Spleen (tissue), 13 donors: Measurements from ENCODE around the gene POLL. TPM values are rescaled to one million over a fixed set of nuclear protein-coding genes. Genes with fewer than 3 reads are reported as not detected.
"Not testable (repeated sequence)": the region's sequence is repeated elsewhere in the genome, so short reads cannot be mapped to it uniquely, and the experiment has no call there.

Experiments used
- DNase-seq: peaks from one replicate; pipeline ENCODE4 v3.0.0-alpha.2; 2020
- H3K27ac ChIP-seq, 8 donors: fragments of 200-600 bp; sonication (generic) in 7 of 8; 1 replicate in 4 of 8; 2 replicates in 4 of 8; pipeline versions ENCODE4 v1.5.0 to v1.8.0; 2016 to 2021; ENCODE audit warnings: inconsistent platforms in 4 of 8, mild to moderate bottlenecking in 4 of 8, moderate library complexity in 1 of 8
- H3K27me3 ChIP-seq, 7 donors: fragments of 200-600 bp; sonication (generic) in 6 of 7; replicated peaks in 1 of 7; 1 replicate in 4 of 7; 2 replicates in 3 of 7; pipeline versions ENCODE4 v1.5.0 to v1.8.0; 2016 to 2021; ENCODE audit warnings: inconsistent platforms in 3 of 7, mild to moderate bottlenecking in 1 of 7
- H3K36me3 ChIP-seq, 6 donors: fragments of 200-600 bp; sonication (generic) in 5 of 6; 1 replicate in 4 of 6; 2 replicates in 2 of 6; pipeline versions ENCODE4 v1.5.0 to v1.8.0; 2016 to 2021; ENCODE audit warnings: inconsistent platforms in 2 of 6
- H3K4me1 ChIP-seq, 6 donors: fragments of 200-600 bp; sonication (generic) in 5 of 6; 1 replicate in 3 of 6; 2 replicates in 3 of 6; pipeline versions ENCODE4 v1.5.0 to v1.8.0; 2016 to 2021; ENCODE audit warnings: inconsistent platforms in 3 of 6
- H3K4me3 ChIP-seq, 8 donors: fragments of 200-600 bp; sonication (generic) in 7 of 8; 1 replicate in 4 of 8; 2 replicates in 4 of 8; pipeline versions ENCODE4 v1.5.0 to v1.8.0; 2016 to 2021; ENCODE audit warnings: inconsistent platforms in 4 of 8, mild to moderate bottlenecking in 4 of 8, moderate library complexity in 2 of 8
- H3K9me3 ChIP-seq, 8 donors: fragments of 200-600 bp; sonication (generic) in 7 of 8; 1 replicate in 4 of 8; 2 replicates in 4 of 8; pipeline versions ENCODE4 v1.5.0 to v1.8.0; 2016 to 2021; ENCODE audit warnings: inconsistent platforms in 4 of 8
- POLR2A ChIP-seq, 3 donors: fragments of 450-650 bp; IDR thresholded peaks; one replicate each; pipeline ENCODE4 v1.5.1; 2017; ENCODE audit warnings: antibody characterized with exemption in 3 of 3, mild to moderate bottlenecking in 1 of 3
- POLR2AphosphoS5 ChIP-seq, 3 donors: sonication (generic); formaldehyde crosslinking; IDR thresholded peaks; one replicate each; pipeline ENCODE4 v1.5.1; 2017; ENCODE audit warnings: antibody characterized with exemption in 3 of 3
- WGBS, 5 donors: extraction: QIAGEN DNeasy Blood & Tissue Kit in 3 of 5; methylation state at CpG; one replicate each; pipeline versions ENCODE4 v1.1.5 to v1.1.7; 2013 to 2018; 5-methylcytosine and 5-hydroxymethylcytosine counted together
- intact Hi-C: fragments of 100-400 bp; cut with DNase I; formaldehyde crosslinking; loops from one replicate; pipeline ENCODE4 v1.15.0; 2023; ENCODE audit warnings: low total_unique reads
- long read RNA-seq, 2 donors: transcript quantifications; one replicate each; lab custom pipeline, GENCODE V29; 2026
- polyA plus RNA-seq, 3 donors: library from polyadenylated mRNA; stranded (reverse); fragments of 200-250 nt; gene quantifications; one replicate each; pipeline ENCODE4 v1.2.1, GENCODE V29; 2013
- total RNA-seq, 7 donors: library from RNA; depleted of rRNA in 3 of 7; stranded (reverse); fragments of >200 nt in 3 of 7; fragmentation: NEBNext Ultra II Directional in 4 of 7; extraction: Animal tissue kit (Norgen Biotek cat#: 25700) in 4 of 7; gene quantifications; one replicate each; pipeline versions ENCODE4 v1.1.0 to v1.2.1, GENCODE V29; 2016 to 2021
- TF ChIP-seq, protein P1 (sequence below), 11 experiments: fragments of 200-600 bp in 7 of 11; fragments of 450-650 bp in 4 of 11; sonication (generic) in 4 of 11; IDR thresholded peaks in 8 of 11; conservative IDR thresholded peaks in 3 of 11; 1 replicate in 7 of 11; 2 replicates in 4 of 11; pipeline versions ENCODE4 v1.4.0 to v1.8.0; 2016 to 2021; ENCODE audit warnings: antibody characterized with exemption in 11 of 11, inconsistent platforms in 4 of 11, mild to moderate bottlenecking in 1 of 11
- donor health status: healthy with polysubstance abuse.
- donor health status: DM: no; HTN: no; CAD: no; lungs with moderate emphysema.
- donor health status: DM: no; HTN: no; CAD: no.
- donor health status: Bipolar disorder and iron deficiency.
- donor health status: healthy.
- donor health status: DM: no; HTN: no; CAD: no.
- donor health status: DM: yes; HTN: yes; CAD: no.

POLL gene
- total RNA-seq (10 to 100 TPM; 27.6 to 36.7 (median 28.9) TPM), polyA plus RNA-seq (10 to 100 TPM; 22.3 to 40.3 (median 39.0) TPM)
- long read RNA-seq, donor 1, partial matches to known transcripts = 0 of 2 reads
- long read RNA-seq, donor 1, other reads (novel, unspliced or antisense) = 0 of 2 reads
- long read RNA-seq, donor 2, partial matches to known transcripts = 6 of 19 reads
- long read RNA-seq, donor 2, other reads (novel, unspliced or antisense) = 11 of 19 reads

DNA sequence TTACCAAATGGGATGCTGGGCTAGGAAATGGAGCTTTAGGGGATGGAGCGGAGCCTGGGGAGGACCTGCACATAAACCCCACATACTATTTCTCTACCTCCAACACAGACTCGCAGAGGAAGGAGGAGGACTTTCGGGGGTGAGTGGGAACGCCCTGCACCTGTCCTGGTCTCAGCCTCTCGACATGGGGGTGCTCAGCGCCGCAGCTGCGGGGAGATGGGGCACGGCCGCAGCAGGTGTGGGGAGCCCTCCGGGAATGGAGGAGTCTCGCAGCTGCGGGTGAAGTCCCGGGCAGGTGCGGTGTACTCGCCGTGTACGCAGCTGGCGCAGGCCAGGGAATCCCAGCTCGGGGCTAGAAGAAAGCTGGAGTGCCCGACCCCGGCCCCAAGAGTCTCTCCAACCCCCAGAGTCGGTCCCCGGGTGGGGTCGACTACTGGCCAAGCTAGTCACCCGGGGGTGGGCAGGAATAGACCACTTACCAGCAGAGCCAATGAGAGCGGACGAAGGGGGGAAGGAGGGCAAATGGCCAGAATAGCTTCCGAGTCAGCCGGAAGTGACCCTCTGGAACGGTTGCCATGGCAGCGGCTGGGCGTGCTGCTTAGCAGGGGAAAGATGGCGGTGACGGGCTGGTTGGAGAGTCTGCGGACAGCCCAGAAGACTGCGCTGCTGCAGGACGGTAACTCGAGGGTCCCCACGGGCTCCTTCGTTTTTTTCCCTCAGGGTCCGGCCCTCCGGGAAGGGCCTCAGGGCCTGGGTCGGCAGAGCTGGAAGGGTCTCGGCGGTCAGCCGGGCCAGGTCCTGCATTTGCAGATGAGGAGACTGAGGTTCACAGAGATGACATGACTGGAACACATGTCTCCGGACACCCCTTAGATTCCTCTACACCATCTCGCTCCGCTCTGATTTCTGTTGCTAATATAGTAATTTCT lies at the start of gene POLL, which contains the start of gene DPCD:
TSS of gene POLL (minus strand) at position 533 of the 929 bp plus-strand sequence. CDS start 897 bp downstream, outside the sequence.
TSS of gene DPCD (plus strand) at position 597 of the 929 bp plus-strand sequence. CDS start at position 613, 16 bp downstream.
- Histone ChIP-seq H3K4me1 (peaks cover 10 to 36% (median 23%) of the 10 kb centered on the region in 6 donors), H3K36me3 (peaks cover 0 to 30% (median 14%) of the 10 kb centered on the region in 6 donors), H3K27me3 (no peaks in the 10 kb centered on the region), H3K9me3 (no peaks in the 10 kb centered on the region), H3K4me3 (peak within 1 kb of the TSS; percentile 72 to 99 (median 96)), H3K27ac (peak within 1 kb of the TSS; percentile 53 to 87 (median 82))
- 1% methylated on average over 35 to 50 of the region's 50 CpGs for WGBS, 5 donors
- no peak for TF ChIP-seq POLR2A (IDR thresholded peaks at IDR 0.05)
- TF ChIP-seq POLR2AphosphoS5 (IDR thresholded peaks at IDR 0.05) = peak; percentile 83 to 87 (median 84)
- intact Hi-C loops = no loop called here
- peak; percentile 98 for DNase-seq

DNA sequence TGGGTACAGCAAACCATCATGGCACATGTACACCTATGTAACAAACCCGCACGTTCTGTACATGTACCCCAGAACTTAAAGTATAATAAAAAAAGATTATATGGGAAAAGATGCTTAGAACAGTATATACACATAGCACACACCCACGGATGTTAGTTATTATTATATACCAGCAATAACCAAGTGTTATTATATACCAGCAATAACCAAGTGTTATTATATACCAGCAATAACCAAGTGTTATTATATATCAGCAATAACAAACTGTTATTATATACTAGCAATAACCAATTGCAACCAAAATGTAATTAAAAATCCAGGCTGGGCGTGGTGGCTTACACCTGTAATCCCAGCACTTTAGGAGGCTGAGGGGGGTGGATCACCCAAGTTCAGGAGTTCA lies 45.5 kb upstream of the POLL start:
- H3K4me3 ChIP-seq, H3K27me3 ChIP-seq, H3K27ac ChIP-seq, intact Hi-C loops, H3K9me3 ChIP-seq, DNase-seq, H3K4me1 ChIP-seq: not testable (repeated sequence)
- H3K36me3 ChIP-seq = peaks cover 0 to 77% (median 13%) of the 10 kb centered on the region in 6 donors
- 93 to 99% (median 97%) methylated on average over 4 of the region's 4 CpGs for WGBS, 5 donors

DNA sequence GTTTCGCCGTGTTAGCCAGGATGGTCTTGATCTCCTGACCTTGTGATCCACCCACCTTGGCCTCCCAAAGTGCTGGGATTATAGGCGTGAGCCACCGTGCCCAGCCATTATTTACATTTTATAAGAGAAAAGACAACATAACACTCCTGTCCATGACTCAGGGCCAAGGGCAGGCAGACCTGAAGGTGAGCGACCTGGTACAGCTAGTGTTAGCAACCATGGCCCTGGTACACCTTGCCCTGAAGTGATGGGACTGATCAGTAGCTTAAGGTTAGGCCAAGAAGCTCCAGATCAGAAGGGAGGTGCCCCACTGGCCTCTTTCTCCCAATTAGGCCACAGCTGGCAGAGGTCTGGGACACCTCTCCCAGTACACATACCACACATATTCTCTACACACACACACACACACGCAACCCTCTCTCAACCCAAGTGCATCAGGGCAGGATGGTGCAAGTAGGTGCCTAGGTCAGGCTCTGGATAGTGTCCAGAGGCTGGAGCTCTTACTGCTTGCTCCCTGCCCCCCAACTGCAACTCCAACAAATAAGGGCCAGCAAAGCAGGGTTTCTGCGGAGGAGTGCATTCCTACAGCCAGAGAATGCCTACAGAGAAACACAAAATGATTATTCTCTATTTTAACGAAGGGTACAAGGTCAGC lies 43.9 kb upstream of the POLL start:
- no peak overlapping the region for H3K27ac ChIP-seq
- no peaks in the 10 kb centered on the region for H3K9me3 ChIP-seq
- peaks cover 0 to 80% (median 15%) of the 10 kb centered on the region in 6 donors for H3K36me3 ChIP-seq
- intact Hi-C loops = no loop called here
- H3K27me3 ChIP-seq = no peaks in the 10 kb centered on the region
- no peaks in the 10 kb centered on the region for H3K4me1 ChIP-seq
- WGBS, 5 donors = 87 to 99% (median 90%) methylated on average over 8 of the region's 8 CpGs
- DNase-seq = no peak
- H3K4me3 ChIP-seq = no peak overlapping the region
- TF ChIP-seq, protein P1, sequence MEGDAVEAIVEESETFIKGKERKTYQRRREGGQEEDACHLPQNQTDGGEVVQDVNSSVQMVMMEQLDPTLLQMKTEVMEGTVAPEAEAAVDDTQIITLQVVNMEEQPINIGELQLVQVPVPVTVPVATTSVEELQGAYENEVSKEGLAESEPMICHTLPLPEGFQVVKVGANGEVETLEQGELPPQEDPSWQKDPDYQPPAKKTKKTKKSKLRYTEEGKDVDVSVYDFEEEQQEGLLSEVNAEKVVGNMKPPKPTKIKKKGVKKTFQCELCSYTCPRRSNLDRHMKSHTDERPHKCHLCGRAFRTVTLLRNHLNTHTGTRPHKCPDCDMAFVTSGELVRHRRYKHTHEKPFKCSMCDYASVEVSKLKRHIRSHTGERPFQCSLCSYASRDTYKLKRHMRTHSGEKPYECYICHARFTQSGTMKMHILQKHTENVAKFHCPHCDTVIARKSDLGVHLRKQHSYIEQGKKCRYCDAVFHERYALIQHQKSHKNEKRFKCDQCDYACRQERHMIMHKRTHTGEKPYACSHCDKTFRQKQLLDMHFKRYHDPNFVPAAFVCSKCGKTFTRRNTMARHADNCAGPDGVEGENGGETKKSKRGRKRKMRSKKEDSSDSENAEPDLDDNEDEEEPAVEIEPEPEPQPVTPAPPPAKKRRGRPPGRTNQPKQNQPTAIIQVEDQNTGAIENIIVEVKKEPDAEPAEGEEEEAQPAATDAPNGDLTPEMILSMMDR (IDR thresholded peaks at IDR 0.05 in 8 of 11, conservative IDR thresholded peaks at IDR 0.05 in 3 of 11) = no peak
- TF ChIP-seq POLR2A (IDR thresholded peaks at IDR 0.05) = no peak
- no peak for TF ChIP-seq POLR2AphosphoS5 (IDR thresholded peaks at IDR 0.05)

DNA sequence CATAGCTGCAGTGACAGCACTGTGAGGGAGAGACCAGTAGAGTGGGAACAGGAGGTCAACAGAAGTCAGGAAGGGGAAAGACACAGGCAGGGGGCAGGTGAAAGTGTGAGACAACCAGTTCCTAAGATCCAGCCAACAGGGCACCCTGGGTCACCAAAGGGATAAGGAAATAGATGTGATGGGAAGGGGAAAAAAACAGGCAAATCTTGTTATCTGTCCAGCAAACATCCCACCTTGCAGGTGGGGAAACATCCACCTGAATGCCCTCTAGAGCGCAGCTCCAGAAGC lies 42.5 kb upstream of the POLL start:
- no peak for DNase-seq
- no peak for TF ChIP-seq POLR2A (IDR thresholded peaks at IDR 0.05)
- no peak for TF ChIP-seq POLR2AphosphoS5 (IDR thresholded peaks at IDR 0.05)
- TF ChIP-seq, protein P1 (IDR thresholded peaks at IDR 0.05 in 8 of 11, conservative IDR thresholded peaks at IDR 0.05 in 3 of 11) = no peak
- Histone ChIP-seq H3K27me3 (no peaks in the 10 kb centered on the region), H3K4me3 (no peak overlapping the region), H3K4me1 (no peaks in the 10 kb centered on the region), H3K9me3 (no peaks in the 10 kb centered on the region), H3K27ac (no peak overlapping the region), H3K36me3 (peaks cover 0 to 79% (median 22%) of the 10 kb centered on the region in 6 donors)
- intact Hi-C loops = no loop called here
- WGBS, 5 donors = 95 to 100% (median 100%) methylated on average over 1 of the region's 1 CpG
